Measurements from ENCODE around the gene HDC. TPM values are rescaled to one million over a fixed set of nuclear protein-coding genes. Genes with fewer than 3 reads are reported as not detected.

HDC gene, protein sequence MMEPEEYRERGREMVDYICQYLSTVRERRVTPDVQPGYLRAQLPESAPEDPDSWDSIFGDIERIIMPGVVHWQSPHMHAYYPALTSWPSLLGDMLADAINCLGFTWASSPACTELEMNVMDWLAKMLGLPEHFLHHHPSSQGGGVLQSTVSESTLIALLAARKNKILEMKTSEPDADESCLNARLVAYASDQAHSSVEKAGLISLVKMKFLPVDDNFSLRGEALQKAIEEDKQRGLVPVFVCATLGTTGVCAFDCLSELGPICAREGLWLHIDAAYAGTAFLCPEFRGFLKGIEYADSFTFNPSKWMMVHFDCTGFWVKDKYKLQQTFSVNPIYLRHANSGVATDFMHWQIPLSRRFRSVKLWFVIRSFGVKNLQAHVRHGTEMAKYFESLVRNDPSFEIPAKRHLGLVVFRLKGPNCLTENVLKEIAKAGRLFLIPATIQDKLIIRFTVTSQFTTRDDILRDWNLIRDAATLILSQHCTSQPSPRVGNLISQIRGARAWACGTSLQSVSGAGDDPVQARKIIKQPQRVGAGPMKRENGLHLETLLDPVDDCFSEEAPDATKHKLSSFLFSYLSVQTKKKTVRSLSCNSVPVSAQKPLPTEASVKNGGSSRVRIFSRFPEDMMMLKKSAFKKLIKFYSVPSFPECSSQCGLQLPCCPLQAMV
- total RNA-seq = 1 to 10 TPM in 3 of 4 donors, not detected in 1; 1.4 to 8.8 (median 3.3) TPM

DNA sequence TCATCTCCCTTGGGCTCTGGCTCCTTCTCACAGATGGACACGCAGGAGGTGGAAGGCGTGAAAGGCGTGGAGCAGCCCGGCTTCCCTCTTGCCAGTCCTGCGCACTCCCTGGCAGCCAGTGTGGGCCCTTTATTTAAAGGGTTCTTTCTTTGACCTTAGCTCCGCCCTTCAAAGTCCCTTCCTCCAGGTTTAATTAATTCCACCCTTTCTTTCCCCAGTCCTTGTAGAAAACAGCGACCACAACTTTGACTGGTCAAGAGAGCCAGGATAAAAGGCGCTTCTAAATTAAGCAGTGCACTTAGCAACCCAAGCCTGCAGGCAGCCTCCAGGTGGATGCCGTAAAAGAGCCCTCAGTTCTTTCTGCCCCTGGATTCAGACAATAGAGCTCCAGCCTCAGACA is at the start of gene HDC:
Gene HDC, minus strand, starts transcription at position 107 of the 400 bp plus-strand sequence. Its CDS starts 103 bp downstream, at position 4.
- TF ChIP-seq, protein P1, sequence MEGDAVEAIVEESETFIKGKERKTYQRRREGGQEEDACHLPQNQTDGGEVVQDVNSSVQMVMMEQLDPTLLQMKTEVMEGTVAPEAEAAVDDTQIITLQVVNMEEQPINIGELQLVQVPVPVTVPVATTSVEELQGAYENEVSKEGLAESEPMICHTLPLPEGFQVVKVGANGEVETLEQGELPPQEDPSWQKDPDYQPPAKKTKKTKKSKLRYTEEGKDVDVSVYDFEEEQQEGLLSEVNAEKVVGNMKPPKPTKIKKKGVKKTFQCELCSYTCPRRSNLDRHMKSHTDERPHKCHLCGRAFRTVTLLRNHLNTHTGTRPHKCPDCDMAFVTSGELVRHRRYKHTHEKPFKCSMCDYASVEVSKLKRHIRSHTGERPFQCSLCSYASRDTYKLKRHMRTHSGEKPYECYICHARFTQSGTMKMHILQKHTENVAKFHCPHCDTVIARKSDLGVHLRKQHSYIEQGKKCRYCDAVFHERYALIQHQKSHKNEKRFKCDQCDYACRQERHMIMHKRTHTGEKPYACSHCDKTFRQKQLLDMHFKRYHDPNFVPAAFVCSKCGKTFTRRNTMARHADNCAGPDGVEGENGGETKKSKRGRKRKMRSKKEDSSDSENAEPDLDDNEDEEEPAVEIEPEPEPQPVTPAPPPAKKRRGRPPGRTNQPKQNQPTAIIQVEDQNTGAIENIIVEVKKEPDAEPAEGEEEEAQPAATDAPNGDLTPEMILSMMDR (IDR thresholded peaks at IDR 0.05; ENCODE audit: low read depth) = no peak

DNA sequence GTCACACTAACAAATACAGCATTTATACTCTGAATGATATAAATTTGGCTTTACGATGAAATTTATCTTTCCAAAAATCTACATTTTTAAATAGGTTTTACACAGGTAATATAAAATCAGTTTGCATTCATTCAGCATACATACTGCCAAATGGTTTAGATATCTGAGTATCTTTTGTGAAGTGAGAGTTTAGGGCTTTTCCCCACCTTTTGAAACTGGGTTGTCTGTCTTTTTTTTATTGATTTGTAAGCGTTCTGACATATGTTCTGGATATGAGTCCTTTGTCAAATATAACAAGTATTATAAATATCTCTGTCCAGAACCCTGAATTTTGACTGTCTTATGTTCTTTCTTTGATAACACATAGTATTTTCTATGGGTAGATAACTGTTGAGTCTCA is 47.1 kb upstream of the HDC start:
- TF ChIP-seq, protein P1 (IDR thresholded peaks at IDR 0.05; ENCODE audit: low read depth) = no peak

DNA sequence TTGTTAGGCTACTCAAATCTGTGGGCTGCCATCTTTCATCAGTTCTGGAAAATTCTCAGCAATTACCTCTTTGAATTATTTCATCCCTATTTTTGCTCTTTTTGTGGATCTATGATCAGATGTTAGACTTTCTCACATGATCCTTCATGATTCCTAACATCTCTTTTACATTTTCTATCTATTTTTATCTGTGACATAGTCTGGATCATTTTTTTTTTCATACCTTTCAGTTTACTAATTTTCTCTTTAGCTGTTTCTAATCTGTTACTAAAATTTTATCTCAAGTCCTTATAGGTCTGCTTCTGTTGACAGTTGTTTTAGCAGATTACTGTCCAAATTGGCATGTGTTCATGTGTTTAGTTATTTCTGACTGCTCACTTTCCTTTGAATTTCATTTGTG is 42.3 kb upstream of the HDC start:
- TF ChIP-seq, protein P1 (IDR thresholded peaks at IDR 0.05; ENCODE audit: low read depth) = no peak

DNA sequence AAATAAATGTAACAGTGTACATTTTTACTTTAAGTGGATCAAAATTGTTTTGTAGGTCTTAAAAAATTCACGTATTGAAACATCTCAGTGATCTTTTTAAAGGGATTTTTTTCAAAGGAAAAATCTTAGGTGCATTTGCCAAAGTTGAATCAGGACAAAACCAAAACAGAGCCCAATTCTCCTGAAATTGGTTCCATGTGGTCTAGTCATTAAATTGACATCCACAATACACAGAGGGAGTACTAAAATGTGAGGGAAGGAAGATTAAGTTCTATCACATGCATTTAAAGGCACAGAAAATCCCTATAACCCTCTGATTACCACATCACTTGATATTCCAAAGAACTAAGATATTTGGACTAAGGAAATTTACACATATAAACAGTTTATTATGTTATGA is 39.3 kb upstream of the HDC start:
- TF ChIP-seq, protein P1 (IDR thresholded peaks at IDR 0.05; ENCODE audit: low read depth) = no peak

DNA sequence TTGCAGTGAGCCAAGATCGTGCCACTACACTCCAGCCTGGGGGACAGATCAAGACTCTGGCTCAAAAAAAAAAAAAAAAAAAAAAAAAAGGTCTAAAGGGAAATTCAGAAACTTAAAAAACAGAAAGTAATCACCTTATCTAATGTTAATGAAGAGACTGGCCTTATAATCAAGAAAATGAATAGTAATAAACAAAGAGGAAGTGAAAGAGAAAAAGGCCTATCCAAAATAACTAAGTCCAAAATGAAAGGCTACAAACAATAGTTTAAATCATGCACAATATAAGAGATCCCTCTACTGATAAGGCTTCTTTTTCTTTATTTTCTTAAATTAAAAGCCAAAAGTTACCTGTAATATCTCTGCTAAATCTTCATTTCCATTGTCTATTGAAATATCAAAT is 37.1 kb upstream of the HDC start:
- TF ChIP-seq, protein P1 (IDR thresholded peaks at IDR 0.05; ENCODE audit: low read depth) = no peak

DNA sequence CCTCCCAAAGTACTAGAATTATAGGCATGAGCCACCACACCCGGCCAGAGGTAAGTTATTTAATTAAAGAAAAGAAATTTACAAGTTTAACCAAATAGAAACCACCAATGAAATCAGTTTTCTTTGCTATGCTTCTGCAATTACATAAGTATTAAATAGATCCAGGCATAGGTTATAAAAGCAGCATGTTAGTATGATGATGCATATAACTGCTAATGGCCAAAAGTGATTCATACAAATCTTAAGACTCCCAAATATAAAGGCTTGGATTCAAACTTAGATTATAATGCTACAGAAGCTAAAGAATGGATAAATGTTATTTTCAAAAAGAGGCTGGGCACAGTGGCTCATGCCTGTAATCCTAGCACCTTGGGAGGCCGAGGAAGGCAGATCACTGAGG is 32.8 kb upstream of the HDC start:
- TF ChIP-seq, protein P1 (IDR thresholded peaks at IDR 0.05; ENCODE audit: low read depth) = no peak

DNA sequence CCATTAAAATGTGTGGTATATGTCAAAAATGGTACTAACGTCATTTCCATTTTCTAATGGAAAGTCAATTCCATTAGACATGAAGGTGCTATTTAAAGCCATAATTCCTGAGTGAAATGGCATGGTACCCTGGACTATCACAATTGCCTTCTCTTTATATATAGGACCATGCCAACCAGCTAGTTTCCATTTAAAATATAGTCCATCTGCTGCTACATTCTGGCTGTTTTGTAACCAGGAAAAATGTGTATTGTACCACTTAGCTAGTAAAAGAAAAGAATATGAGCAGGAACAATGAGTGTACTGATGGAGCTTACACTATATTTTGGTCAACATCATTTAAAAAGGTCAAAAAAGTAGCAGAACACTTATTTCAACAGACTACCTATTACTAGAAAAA is 30.4 kb upstream of the HDC start:
- TF ChIP-seq, protein P1 (IDR thresholded peaks at IDR 0.05; ENCODE audit: low read depth) = no peak

Data from subcutaneous adipose tissue (tissue), 4 donors.